ENCODE data around the gene KCTD2. TPM values are rescaled to one million over a fixed set of nuclear protein-coding genes. Genes with fewer than 3 reads are reported as not detected.

The KCTD2 gene
- total and polyA plus RNA-seq, 2 of the 13 experiments (the other 11 are each of a cell fraction or from before 2014, with no cell fraction given), result 28.3 to 32.6 TPM

- TF ChIP-seq SSRP1 (CRISPR knock-in tag; IDR thresholded peaks at IDR 0.05) (no peak), CENPX (CRISPR knock-in tag; IDR thresholded peaks at IDR 0.05) (no peak), ZSCAN5A (CRISPR knock-in tag; IDR thresholded peaks at IDR 0.05; ENCODE audit: borderline replicate concordance) (no peak), DMTF1 (CRISPR knock-in tag; IDR thresholded peaks at IDR 0.05) (peak; percentile 67; the same call in 1 of the 2 replicates), HNRNPLL (IDR thresholded peaks at IDR 0.05; ENCODE audit: low read depth, low read length, poor library complexity, severe bottlenecking) (peak; percentile 62), ZNF563 (CRISPR knock-in tag; IDR thresholded peaks at IDR 0.05) (0 out of 2 replicates have a peak, but pooled peaks have one; percentile 14), ZBTB46 (CRISPR knock-in tag; IDR thresholded peaks at IDR 0.05; ENCODE audit: borderline replicate concordance) (no peak), ZNF75D (CRISPR knock-in tag; IDR thresholded peaks at IDR 0.05; ENCODE audit: borderline replicate concordance) (no peak), ZBTB33 (CRISPR knock-in tag; IDR thresholded peaks at IDR 0.05) (peak; percentile 74), ZNF280B (CRISPR knock-in tag; IDR thresholded peaks at IDR 0.05; ENCODE audit: borderline replicate concordance) (peak; percentile 93; the same call in 1 of the 2 replicates), ZNF720 (CRISPR knock-in tag; IDR thresholded peaks at IDR 0.05) (no peak), ZNF629 (CRISPR knock-in tag; conservative IDR thresholded peaks at IDR 0.05) (peak; percentile 88), ATF4 (CRISPR knock-in tag; IDR thresholded peaks at IDR 0.05) (0 out of 4 replicates have a peak, but pooled peaks of 1 of the 2 experiments have one; percentile 18), HDAC2 (CRISPR knock-in tag; IDR thresholded peaks at IDR 0.05) (peak; percentile 90), POLR2G (IDR thresholded peaks at IDR 0.05; ENCODE audit: low read depth, low read length) (no peak)
Measured at GRCh38 chr17:75033346-75034235, 13.4 kb upstream of the KCTD2 start (continued).

Data from HepG2 (cell line).